Gastrocnemius medialis (tissue), 4 donors: ENCODE results near the gene MPRIP. TPM values are rescaled to one million over a fixed set of nuclear protein-coding genes. Genes with fewer than 3 reads are reported as not detected.

ENCODE experiments used
- ATAC-seq, 2 donors: fragments of 150-250 bp; one replicate each; pipeline ENCODE4 v1.9.1; 2016
- DNase-seq, 2 donors: peaks; one replicate each; pipeline ENCODE4 v3.0.0-alpha.2; 2019
- H3K27ac ChIP-seq, 4 donors: fragments of 200-600 bp; sonication (generic); 1 replicate in 1 of 4; 2 replicates in 3 of 4; pipeline ENCODE4 v1.5.1; 2016 to 2018; ENCODE audit warnings: mild to moderate bottlenecking in 2 of 4, moderate library complexity in 1 of 4
- H3K27me3 ChIP-seq, 3 donors: fragments of 200-600 bp; sonication (generic) in 2 of 3; 1 replicate in 1 of 3; 2 replicates in 2 of 3; pipeline versions ENCODE4 v1.5.1 to v1.6.0; 2016 to 2019; ENCODE audit warnings: mild to moderate bottlenecking in 1 of 3, moderate library complexity in 1 of 3
- H3K36me3 ChIP-seq, 2 donors: fragments of 200-600 bp; sonication (generic) in 1 of 2; one replicate each; pipeline ENCODE4 v1.5.1; 2017 to 2018
- H3K4me1 ChIP-seq, 2 donors: fragments of 200-600 bp; sonication (generic) in 1 of 2; one replicate each; pipeline ENCODE4 v1.5.1; 2016 to 2017; ENCODE audit warnings: mild to moderate bottlenecking in 2 of 2
- H3K4me3 ChIP-seq, 4 donors: fragments of 200-600 bp; sonication (generic) in 3 of 4; 1 replicate in 1 of 4; 2 replicates in 3 of 4; pipeline ENCODE4 v1.5.1; 2016 to 2019; ENCODE audit warnings: mild to moderate bottlenecking in 2 of 4
- H3K9me3 ChIP-seq, 3 donors: fragments of 200-600 bp; sonication (generic) in 2 of 3; 1 replicate in 1 of 3; 2 replicates in 2 of 3; pipeline ENCODE4 v1.5.1; 2016 to 2019
- POLR2A ChIP-seq, 2 donors: fragments of 450-650 bp; IDR thresholded peaks; one replicate each; pipeline ENCODE4 v1.6.1; 2017; ENCODE audit warnings: antibody characterized with exemption in 2 of 2, mild to moderate bottlenecking in 2 of 2, moderate library complexity in 2 of 2
- in situ Hi-C, 4 donors: fragments of 200-750 bp; cut with MboI; loops; one replicate each; pipeline versions ENCODE4 v1.15.0 to v1.8.0; 2017; ENCODE audit warnings: low sequenced_read_pairs in 4 of 4
- intact Hi-C: fragments of 100-400 bp; cut with DNase I; formaldehyde crosslinking; loops from one replicate; pipeline ENCODE4 v1.15.1; 2023; ENCODE audit warnings: low total_unique reads
- total RNA-seq, 4 donors: library from RNA; depleted of rRNA; stranded (reverse); fragments of >200 nt; gene quantifications; one replicate each; pipeline versions ENCODE4 v1.1.0 to v1.2.3, GENCODE V29; 2016
- TF ChIP-seq, protein P1 (sequence below), 5 experiments: fragments of 450-650 bp in 3 of 5; fragments of 200-600 bp in 2 of 5; sonication (generic) in 2 of 5; IDR thresholded peaks in 4 of 5; conservative IDR thresholded peaks in 1 of 5; 1 replicate in 4 of 5; 2 replicates in 1 of 5; pipeline ENCODE4 v1.5.1; 2016 to 2019; ENCODE audit warnings: antibody characterized with exemption in 5 of 5, mild to moderate bottlenecking in 3 of 5, moderate library complexity in 3 of 5

Gene MPRIP
- total RNA-seq, 4 donors from 2014 or later = 71.1 to 127 (median 124) TPM

DNA sequence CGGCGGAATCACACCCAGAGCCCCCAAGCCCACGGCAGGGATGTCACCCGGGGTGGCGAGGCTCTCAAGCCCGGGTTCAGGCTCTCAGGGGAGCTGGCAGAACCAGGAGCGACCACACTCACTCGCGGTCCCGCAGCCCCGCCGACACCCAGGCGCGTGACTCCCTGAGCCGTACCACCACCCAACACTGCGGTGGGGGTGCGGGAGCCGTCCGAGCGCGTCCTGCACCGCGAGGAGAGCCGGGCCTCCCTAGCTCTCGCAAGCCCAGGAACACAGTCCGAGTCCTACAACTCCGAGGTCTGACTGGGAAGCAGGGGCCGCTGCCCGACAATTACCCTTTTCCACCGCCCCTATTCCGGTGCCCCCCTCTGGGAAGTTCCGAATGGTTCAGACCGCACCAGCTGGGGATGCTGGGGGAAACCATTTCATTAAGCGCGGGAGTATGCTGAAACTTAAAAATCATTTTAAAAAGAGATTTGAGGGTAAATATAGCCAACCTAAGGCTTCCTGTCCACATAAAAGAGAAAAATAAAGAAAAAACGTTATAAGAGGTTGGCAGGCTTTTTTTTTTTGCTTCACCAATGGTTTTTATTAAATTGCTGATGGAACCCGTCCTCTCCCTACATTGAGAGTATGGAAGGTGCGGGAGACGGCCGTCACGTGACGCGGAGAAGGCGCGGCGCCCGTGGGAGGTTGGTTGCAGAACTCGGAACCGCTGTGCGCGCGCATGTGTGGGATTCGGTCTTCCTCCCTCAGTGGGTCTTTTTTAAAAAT is 195.0 kb downstream of the MPRIP start, which contains the start of gene FLCN:
Gene FLCN (minus strand): TSS at position 143 of the 774 bp plus-strand sequence. CDS start 9,031 bp downstream, outside the sequence.
- no peaks in the 10 kb centered on the region for H3K27me3 ChIP-seq
- peaks cover 0 to 8% of the 10 kb centered on the region in 2 donors for H3K36me3 ChIP-seq
- peak within 1 kb of the TSS; percentile 98 to 100 (median 100) for H3K27ac ChIP-seq
- TF ChIP-seq, protein P1, sequence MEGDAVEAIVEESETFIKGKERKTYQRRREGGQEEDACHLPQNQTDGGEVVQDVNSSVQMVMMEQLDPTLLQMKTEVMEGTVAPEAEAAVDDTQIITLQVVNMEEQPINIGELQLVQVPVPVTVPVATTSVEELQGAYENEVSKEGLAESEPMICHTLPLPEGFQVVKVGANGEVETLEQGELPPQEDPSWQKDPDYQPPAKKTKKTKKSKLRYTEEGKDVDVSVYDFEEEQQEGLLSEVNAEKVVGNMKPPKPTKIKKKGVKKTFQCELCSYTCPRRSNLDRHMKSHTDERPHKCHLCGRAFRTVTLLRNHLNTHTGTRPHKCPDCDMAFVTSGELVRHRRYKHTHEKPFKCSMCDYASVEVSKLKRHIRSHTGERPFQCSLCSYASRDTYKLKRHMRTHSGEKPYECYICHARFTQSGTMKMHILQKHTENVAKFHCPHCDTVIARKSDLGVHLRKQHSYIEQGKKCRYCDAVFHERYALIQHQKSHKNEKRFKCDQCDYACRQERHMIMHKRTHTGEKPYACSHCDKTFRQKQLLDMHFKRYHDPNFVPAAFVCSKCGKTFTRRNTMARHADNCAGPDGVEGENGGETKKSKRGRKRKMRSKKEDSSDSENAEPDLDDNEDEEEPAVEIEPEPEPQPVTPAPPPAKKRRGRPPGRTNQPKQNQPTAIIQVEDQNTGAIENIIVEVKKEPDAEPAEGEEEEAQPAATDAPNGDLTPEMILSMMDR (IDR thresholded peaks at IDR 0.05 in 4 of 5, conservative IDR thresholded peaks at IDR 0.05 in 1 of 5) = peak in 2 of 5 experiments; percentile 46 to 54
- TF ChIP-seq POLR2A (IDR thresholded peaks at IDR 0.05) = peak; percentile 96
- H3K4me3 ChIP-seq = peak within 1 kb of the TSS; percentile 90 to 100 (median 100)
- peak; percentile 80 to 89 for DNase-seq
- in situ Hi-C loops = no loop called here
- ATAC-seq = peak; percentile 65 to 67
- H3K9me3 ChIP-seq = no peaks in the 10 kb centered on the region
- peaks cover 24 to 38% of the 10 kb centered on the region in 2 donors for H3K4me1 ChIP-seq
- intact Hi-C loops = loop anchor here (2.0 to 5.0 kb wide), 4 partner anchors 44 to 545 kb away; partner anchors contain the start of genes COPS3 and PEMT

DNA sequence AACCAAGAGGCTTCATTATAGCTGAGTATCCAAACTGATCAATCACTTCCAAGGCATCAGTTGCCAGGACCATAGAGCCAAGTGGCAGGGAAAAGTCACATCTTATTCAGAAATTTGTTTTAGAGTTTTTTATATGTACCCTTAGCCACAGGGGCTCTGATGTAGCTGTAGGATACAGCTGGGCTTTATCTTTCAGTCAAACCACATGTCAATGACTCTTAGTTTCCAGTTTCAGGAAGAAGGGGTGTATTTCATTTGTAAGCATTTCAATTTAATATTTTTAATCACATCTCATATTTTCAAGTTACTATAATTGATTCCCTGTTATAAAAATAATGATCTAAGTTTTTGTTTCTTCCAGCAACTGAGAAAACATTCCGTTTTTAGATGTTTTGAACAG is 197.6 kb downstream of the MPRIP start:
- ATAC-seq = no peak

DNA sequence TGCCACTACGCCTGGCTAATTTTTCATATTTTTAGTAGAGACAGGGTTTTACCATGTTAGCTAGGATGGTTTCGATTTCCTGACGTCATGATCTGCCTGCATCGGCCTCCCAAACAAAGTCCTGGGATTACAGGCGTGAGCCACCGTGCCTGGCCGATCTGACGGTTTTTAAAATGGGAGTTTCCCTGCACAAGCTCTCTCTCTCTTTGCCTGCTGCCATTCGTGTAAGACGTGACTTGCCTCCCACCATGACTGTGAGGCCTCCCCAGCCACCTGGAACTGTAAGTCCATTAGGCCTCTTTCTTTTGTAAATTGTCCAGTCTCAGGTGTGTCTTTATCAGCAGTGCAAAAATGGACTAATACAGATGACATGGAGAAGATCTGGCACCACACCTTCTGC is 199.4 kb downstream of the MPRIP start:
- in situ Hi-C loops = no loop called here
- no peak for TF ChIP-seq POLR2A (IDR thresholded peaks at IDR 0.05)
- TF ChIP-seq, protein P1 (IDR thresholded peaks at IDR 0.05 in 4 of 5, conservative IDR thresholded peaks at IDR 0.05 in 1 of 5) = no peak
- intact Hi-C loops = no loop called here
- DNase-seq (no peak), ATAC-seq (no peak)
- peaks cover 0 to 13% of the 10 kb centered on the region in 2 donors for H3K36me3 ChIP-seq
- H3K4me1 ChIP-seq = peaks cover 0 to 8% of the 10 kb centered on the region in 2 donors
- H3K4me3 ChIP-seq = no peak overlapping the region
- no peaks in the 10 kb centered on the region for H3K9me3 ChIP-seq
- no peak overlapping the region for H3K27ac ChIP-seq
- H3K27me3 ChIP-seq = no peaks in the 10 kb centered on the region

More for the DNA sequence above, 197.6 kb downstream of the MPRIP start:
- Histone ChIP-seq H3K36me3 (no peaks in the 10 kb centered on the region), H3K27me3 (no peaks in the 10 kb centered on the region), H3K4me3 (no peak overlapping the region), H3K9me3 (no peaks in the 10 kb centered on the region), H3K4me1 (peaks cover 13 to 20% of the 10 kb centered on the region in 2 donors), H3K27ac (no peak overlapping the region)
- TF ChIP-seq, protein P1 (IDR thresholded peaks at IDR 0.05 in 4 of 5, conservative IDR thresholded peaks at IDR 0.05 in 1 of 5) = no peak
- no peak for TF ChIP-seq POLR2A (IDR thresholded peaks at IDR 0.05)
- in situ Hi-C loops (no loop called here), intact Hi-C loops (loop anchor here (5.0 kb wide), 2 partner anchors 352 to 542 kb away; partner anchors contain the start of gene PEMT)
- no peak for DNase-seq

DNA sequence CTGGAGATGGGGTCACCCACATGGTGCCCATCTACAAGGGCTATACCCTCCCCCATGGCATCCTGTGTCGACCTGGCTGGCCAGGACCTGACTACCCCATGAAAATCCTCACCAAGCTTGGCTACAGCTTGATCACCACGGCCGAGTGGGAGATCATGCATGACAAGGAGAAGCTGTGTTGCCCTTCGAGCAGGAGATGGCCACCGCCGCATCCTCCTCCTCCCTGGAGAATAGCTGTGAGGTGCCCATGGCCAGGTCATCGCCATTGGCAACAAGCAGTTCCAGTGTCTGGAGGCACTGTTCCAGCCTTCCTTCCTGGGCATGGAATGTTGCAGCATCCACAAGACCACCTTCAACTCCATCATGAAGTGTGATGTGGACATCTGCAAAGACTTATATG is 200.0 kb downstream of the MPRIP start:
- Histone ChIP-seq H3K27me3 (no peaks in the 10 kb centered on the region), H3K4me3 (no peak overlapping the region), H3K9me3 (no peaks in the 10 kb centered on the region), H3K4me1 (peaks cover 0 to 8% of the 10 kb centered on the region in 2 donors), H3K27ac (no peak overlapping the region), H3K36me3 (peaks cover 0 to 19% of the 10 kb centered on the region in 2 donors)
- ATAC-seq (no peak), DNase-seq (no peak)
- intact Hi-C loops = no loop called here
- in situ Hi-C loops = no loop called here
- TF ChIP-seq POLR2A (IDR thresholded peaks at IDR 0.05) = no peak
- TF ChIP-seq, protein P1 (IDR thresholded peaks at IDR 0.05 in 4 of 5, conservative IDR thresholded peaks at IDR 0.05 in 1 of 5) = no peak

Other genes with a start within 250 kb of the MPRIP start
- not detected for gene TNFRSF13B, start 70.3 kb upstream of the MPRIP start, total RNA-seq
- gene PLD6, start 163.9 kb downstream of the MPRIP start, total RNA-seq = 1 to 10 TPM; 1.9 to 5.1 (median 2.7) TPM
- gene FLCN, start 194.7 kb downstream of the MPRIP start, total RNA-seq = 10 to 100 TPM; 31.7 to 62.0 (median 39.2) TPM
- 100 to 1,000 TPM; 145 to 249 (median 175) TPM for gene COPS3, start 238.8 kb downstream of the MPRIP start, total RNA-seq